Measurements from ENCODE around the gene SPINK14. TPM values are rescaled to one million over a fixed set of nuclear protein-coding genes. Genes with fewer than 3 reads are reported as not detected.

The SPINK14 gene
- total RNA-seq, 1 experiment from 2014 or later: not detected

GRCh38 chr5:148177207-148177606 is 8.9 kb downstream of the SPINK14 start:
- POLR2A ChIA-PET (ENCODE audit: unreplicated experiment): no interaction called here
- Histone ChIP-seq H3K9me2 (replicated peaks; ENCODE audit: low read length) (no peaks in the 10 kb centered on the region), H3K79me2 (ENCODE audit: low read length) (no peaks in the 10 kb centered on the region), H3K4me2 (ENCODE audit: low read length) (no peak overlapping the region), H3K27ac (ENCODE audit: low read length) (no peak overlapping the region), H3K4me1 (ENCODE audit: insufficient read depth, low read length) (peaks cover 10% of the 10 kb centered on the region), H3K9me3 (ENCODE audit: low read length) (no peaks in the 10 kb centered on the region), H3K36me3 (ENCODE audit: low read depth, low read length) (no peaks in the 10 kb centered on the region), H3K4me3 (ENCODE audit: low read length) (no peak overlapping the region), H3K9ac (ENCODE audit: low read length) (no peak overlapping the region), H3F3A (ENCODE audit: low read length, unreplicated experiment) (no peaks in the 10 kb centered on the region), H4K20me1 (ENCODE audit: low read length) (no peaks in the 10 kb centered on the region), H3K27me3 (ENCODE audit: low read length) (no peaks in the 10 kb centered on the region), H2AFZ (ENCODE audit: low read length) (no peak overlapping the region)
- TF ChIP-seq EZH2 (IDR thresholded peaks at IDR 0.05; ENCODE audit: low read length, unreplicated experiment) (no peak), EZH2phosphoT487 (IDR thresholded peaks at IDR 0.05; ENCODE audit: borderline replicate concordance, low read length) (no peak)
- TF ChIP-seq, protein P1, sequence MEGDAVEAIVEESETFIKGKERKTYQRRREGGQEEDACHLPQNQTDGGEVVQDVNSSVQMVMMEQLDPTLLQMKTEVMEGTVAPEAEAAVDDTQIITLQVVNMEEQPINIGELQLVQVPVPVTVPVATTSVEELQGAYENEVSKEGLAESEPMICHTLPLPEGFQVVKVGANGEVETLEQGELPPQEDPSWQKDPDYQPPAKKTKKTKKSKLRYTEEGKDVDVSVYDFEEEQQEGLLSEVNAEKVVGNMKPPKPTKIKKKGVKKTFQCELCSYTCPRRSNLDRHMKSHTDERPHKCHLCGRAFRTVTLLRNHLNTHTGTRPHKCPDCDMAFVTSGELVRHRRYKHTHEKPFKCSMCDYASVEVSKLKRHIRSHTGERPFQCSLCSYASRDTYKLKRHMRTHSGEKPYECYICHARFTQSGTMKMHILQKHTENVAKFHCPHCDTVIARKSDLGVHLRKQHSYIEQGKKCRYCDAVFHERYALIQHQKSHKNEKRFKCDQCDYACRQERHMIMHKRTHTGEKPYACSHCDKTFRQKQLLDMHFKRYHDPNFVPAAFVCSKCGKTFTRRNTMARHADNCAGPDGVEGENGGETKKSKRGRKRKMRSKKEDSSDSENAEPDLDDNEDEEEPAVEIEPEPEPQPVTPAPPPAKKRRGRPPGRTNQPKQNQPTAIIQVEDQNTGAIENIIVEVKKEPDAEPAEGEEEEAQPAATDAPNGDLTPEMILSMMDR (conservative IDR thresholded peaks at IDR 0.05; ENCODE audit: low read depth, low read length): no peak
- CTCF ChIA-PET: no interaction called here
- intact Hi-C loops (cut with micrococcal nuclease): loop anchor here (5.0 kb wide), 1 partner anchor 265 kb away; no protein-coding TSS in a partner anchor
- no peak for DNase-seq
- no TSS peak for BruUV-seq (replicated peaks)
- ATAC-seq: no peak

DNA sequence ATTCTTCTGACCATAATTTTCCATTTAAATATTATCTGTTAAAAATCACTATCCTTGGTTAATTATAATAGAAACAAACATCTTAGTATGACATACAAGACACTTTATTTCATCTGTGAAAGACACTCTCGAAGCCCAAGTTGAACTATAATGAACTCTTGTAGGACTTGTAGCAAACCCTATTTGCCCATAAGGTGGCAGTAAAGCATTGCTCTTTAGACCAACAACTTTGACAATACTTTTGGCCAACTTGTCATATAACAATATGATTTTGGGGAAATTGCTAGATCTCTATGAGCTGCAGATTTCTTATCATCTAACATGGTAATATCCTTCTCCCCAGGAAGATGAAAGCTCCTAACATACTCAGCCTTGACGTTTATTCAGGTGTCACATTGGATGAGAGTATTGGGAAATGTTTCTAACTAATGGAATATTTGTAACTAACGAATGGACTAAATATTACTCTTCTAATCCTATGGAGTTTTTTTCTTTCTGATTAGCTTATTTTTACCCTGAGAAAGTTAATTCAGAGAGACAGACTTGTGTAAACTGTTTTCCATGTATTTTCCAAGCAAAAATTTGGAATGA is 11.0 kb downstream of the SPINK14 start:
- Histone ChIP-seq H2AFZ (ENCODE audit: low read length) (no peak overlapping the region), H3K9me3 (ENCODE audit: low read length) (no peaks in the 10 kb centered on the region), H3K79me2 (ENCODE audit: low read length) (no peaks in the 10 kb centered on the region), H3K27ac (ENCODE audit: low read length) (no peak overlapping the region), H4K20me1 (ENCODE audit: low read length) (no peaks in the 10 kb centered on the region), H3K9me2 (replicated peaks; ENCODE audit: low read length) (no peaks in the 10 kb centered on the region), H3K4me3 (ENCODE audit: low read length) (no peak overlapping the region), H3K27me3 (ENCODE audit: low read length) (no peaks in the 10 kb centered on the region), H3F3A (ENCODE audit: low read length, unreplicated experiment) (no peaks in the 10 kb centered on the region), H3K4me2 (ENCODE audit: low read length) (no peak overlapping the region), H3K36me3 (ENCODE audit: low read depth, low read length) (no peaks in the 10 kb centered on the region), H3K4me1 (ENCODE audit: insufficient read depth, low read length) (no peaks in the 10 kb centered on the region), H3K9ac (ENCODE audit: low read length) (no peak overlapping the region)
- ATAC-seq (peak; percentile 72; the same call in 1 of the 2 replicates), DNase-seq (peak; percentile 85)
- ChIA-PET POLR2A (ENCODE audit: unreplicated experiment) (interaction anchor here (0.6 to 1.0 kb wide), 3 partner anchors 23 to 203 kb away, joined by 3 read pairs; partner anchors contain the start of gene SPINK6), CTCF (interaction anchor here (0.5 to 1.5 kb wide), 9 partner anchors 32 to 551 kb away, joined by 3 to 11 read pairs (median 5); no protein-coding TSS in a partner anchor)
- intact Hi-C loops (cut with micrococcal nuclease): loop anchor here (1.0 to 5.0 kb wide), 8 partner anchors 59 to 552 kb away; no protein-coding TSS in a partner anchor
- BruUV-seq (replicated peaks): no TSS peak
- TF ChIP-seq EZH2 (IDR thresholded peaks at IDR 0.05; ENCODE audit: low read length, unreplicated experiment) (no peak), EZH2phosphoT487 (IDR thresholded peaks at IDR 0.05; ENCODE audit: borderline replicate concordance, low read length) (no peak)
- TF ChIP-seq, protein P1 (conservative IDR thresholded peaks at IDR 0.05; ENCODE audit: low read depth, low read length): peak; percentile 96

All from PC-3 (cell line).